ENCODE results near the gene TSPEAR.

DNA sequence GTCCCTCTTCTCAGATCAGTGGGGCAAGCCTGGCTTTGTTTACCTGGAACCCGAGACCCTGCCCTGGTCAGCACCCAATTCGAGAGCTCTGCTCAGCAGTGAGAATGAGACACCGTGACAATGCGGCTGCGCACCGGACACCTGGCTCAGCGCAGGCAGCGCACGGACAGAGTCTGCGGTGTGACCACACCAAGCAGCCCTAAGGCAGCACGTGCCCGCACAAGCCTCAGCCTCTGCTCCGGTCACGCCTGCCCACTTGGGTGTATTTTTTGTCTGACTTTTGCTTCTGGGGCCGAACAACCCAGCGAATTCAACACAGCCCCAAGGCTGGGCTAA lies 94.8 kb downstream of the TSPEAR start:
- TF ChIP-seq, protein P1, sequence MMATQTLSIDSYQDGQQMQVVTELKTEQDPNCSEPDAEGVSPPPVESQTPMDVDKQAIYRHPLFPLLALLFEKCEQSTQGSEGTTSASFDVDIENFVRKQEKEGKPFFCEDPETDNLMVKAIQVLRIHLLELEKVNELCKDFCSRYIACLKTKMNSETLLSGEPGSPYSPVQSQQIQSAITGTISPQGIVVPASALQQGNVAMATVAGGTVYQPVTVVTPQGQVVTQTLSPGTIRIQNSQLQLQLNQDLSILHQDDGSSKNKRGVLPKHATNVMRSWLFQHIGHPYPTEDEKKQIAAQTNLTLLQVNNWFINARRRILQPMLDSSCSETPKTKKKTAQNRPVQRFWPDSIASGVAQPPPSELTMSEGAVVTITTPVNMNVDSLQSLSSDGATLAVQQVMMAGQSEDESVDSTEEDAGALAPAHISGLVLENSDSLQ (IDR thresholded peaks at IDR 0.05): no peak
- TF ChIP-seq TARDBP (IDR thresholded peaks at IDR 0.05) (no peak), FOXK2 (IDR thresholded peaks at IDR 0.05) (no peak), FOXM1 (IDR thresholded peaks at IDR 0.05; ENCODE audit: borderline replicate concordance) (no peak), SUZ12 (IDR thresholded peaks at IDR 0.05) (no peak), ARNT (IDR thresholded peaks at IDR 0.05) (no peak), LEF1 (IDR thresholded peaks at IDR 0.05; ENCODE audit: borderline replicate concordance) (no peak), L3MBTL2 (conservative IDR thresholded peaks at IDR 0.05) (no peak), ZNF384 (IDR thresholded peaks at IDR 0.05) (no peak), SP1 (IDR thresholded peaks at IDR 0.05) (no peak), CTBP1 (IDR thresholded peaks at IDR 0.05; ENCODE audit: borderline replicate concordance) (no peak), ELF4 (IDR thresholded peaks at IDR 0.05) (no peak)

All from HEK293T (cell line).